Loucy (cell line): ENCODE measurements around the gene INSC.

ENCODE experiments used
- H2AFZ ChIP-seq: fragments of 200-600 bp; sonication (generic); 2 replicates; pipeline ENCODE4 v1.6.0; 2016; ENCODE audit warnings: antibody characterized with exemption, mild to moderate bottlenecking, low read length, moderate library complexity
- H3F3A ChIP-seq: fragments of 200-600 bp; 2 replicates; pipeline ENCODE4 v1.6.0; 2016; ENCODE audit warnings: antibody characterized with exemption, low read depth, mild to moderate bottlenecking
- H3K27me3 ChIP-seq: fragments of 200-600 bp; sonication (generic); 2 replicates; pipeline ENCODE4 v1.6.1; 2014; ENCODE audit warnings: low read length, mild to moderate bottlenecking; ENCODE audit not compliant: insufficient read depth, poor library complexity, severe bottlenecking
- H3K36me3 ChIP-seq: fragments of 200-600 bp; sonication (generic); 2 replicates; pipeline ENCODE4 v1.6.1; 2016; ENCODE audit warnings: low read length; ENCODE audit not compliant: insufficient read depth
- H3K4me1 ChIP-seq: fragments of 200-600 bp; sonication (generic); 2 replicates; pipeline ENCODE4 v1.5.1; 2014; ENCODE audit warnings: low read length, mild to moderate bottlenecking; ENCODE audit not compliant: insufficient read depth, poor library complexity, severe bottlenecking
- H3K4me2 ChIP-seq: fragments of 200-600 bp; sonication (generic); 2 replicates; pipeline ENCODE4 v1.6.0; 2014; ENCODE audit warnings: antibody characterized with exemption, low read length, low read depth, mild to moderate bottlenecking; ENCODE audit not compliant: poor library complexity, severe bottlenecking
- H3K4me3 ChIP-seq: fragments of 200-600 bp; sonication (generic); 2 replicates; pipeline ENCODE4 v1.5.1; 2014; ENCODE audit warnings: low read length, mild to moderate bottlenecking, mixed read lengths; ENCODE audit not compliant: poor library complexity, severe bottlenecking
- H3K79me2 ChIP-seq: fragments of 200-600 bp; sonication (generic); 2 replicates; pipeline ENCODE4 v1.6.1; 2014; ENCODE audit warnings: low read length; ENCODE audit not compliant: insufficient read depth
- H3K9ac ChIP-seq: fragments of 200-600 bp; sonication (generic); 2 replicates; pipeline ENCODE4 v1.6.0; 2014; ENCODE audit warnings: mild to moderate bottlenecking, low read depth, low read length, moderate library complexity; ENCODE audit not compliant: poor library complexity, severe bottlenecking
- H3K9me2 ChIP-seq: fragments of 200-600 bp; sonication (generic); replicated peaks from 2 replicates; pipeline ENCODE4 v1.6.1; 2016; ENCODE audit warnings: low read depth, low read length, mixed read lengths
- H3K9me3 ChIP-seq: fragments of 200-600 bp; sonication (generic); 2 replicates; pipeline ENCODE4 v1.6.1; 2014; ENCODE audit warnings: mild to moderate bottlenecking, antibody characterized with exemption, low read length, low read depth; ENCODE audit not compliant: insufficient read depth
- H4K20me1 ChIP-seq: fragments of 200-600 bp; sonication (generic); 2 replicates; pipeline ENCODE4 v1.6.0; 2014; ENCODE audit warnings: antibody characterized with exemption, low read length, mild to moderate bottlenecking; ENCODE audit not compliant: insufficient read depth, poor library complexity, severe bottlenecking
- EZH2phosphoT487 ChIP-seq: fragments of 200-600 bp; IDR thresholded peaks from 2 replicates; pipeline ENCODE4 v1.6.1; 2018; ENCODE audit warnings: antibody characterized with exemption, mild to moderate bottlenecking, moderate library complexity, borderline replicate concordance
- TF ChIP-seq, protein P1 (sequence below): fragments of 200-600 bp; sonication (generic); conservative IDR thresholded peaks from 2 replicates; pipeline ENCODE4 v1.5.1; 2014; ENCODE audit warnings: mild to moderate bottlenecking, antibody characterized with exemption, low read length

INSC gene

DNA sequence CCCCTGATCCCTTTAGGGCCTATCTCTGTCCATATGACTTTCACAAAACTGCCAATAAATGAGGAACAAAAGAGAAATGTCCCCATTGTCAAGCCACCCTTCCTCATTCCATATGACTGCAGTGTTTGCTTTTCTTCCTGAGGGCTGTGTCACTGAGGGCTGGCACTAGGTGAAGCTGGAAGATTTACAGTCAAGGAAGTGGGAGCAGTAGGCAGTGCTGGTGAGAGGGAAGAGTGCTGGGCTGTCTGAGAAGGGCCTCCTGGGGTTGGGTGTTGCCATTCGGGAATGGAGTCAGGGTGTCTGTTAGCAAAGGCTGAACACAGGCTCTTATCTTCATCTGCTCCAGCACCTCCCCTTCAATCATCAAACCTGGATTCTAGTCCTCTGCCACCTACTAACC lies 30.9 kb downstream of the INSC start:
- H2AFZ ChIP-seq: no peak overlapping the region
- H3K36me3 ChIP-seq: no peaks in the 10 kb centered on the region
- no peak overlapping the region for H3K9ac ChIP-seq
- H3K79me2 ChIP-seq: no peaks in the 10 kb centered on the region
- no peaks in the 10 kb centered on the region for H4K20me1 ChIP-seq
- no peak overlapping the region for H3K4me3 ChIP-seq
- no peaks in the 10 kb centered on the region for H3K9me3 ChIP-seq
- H3K9me2 ChIP-seq: no peaks in the 10 kb centered on the region
- no peaks in the 10 kb centered on the region for H3K27me3 ChIP-seq
- TF ChIP-seq EZH2phosphoT487: no peak
- TF ChIP-seq, protein P1, sequence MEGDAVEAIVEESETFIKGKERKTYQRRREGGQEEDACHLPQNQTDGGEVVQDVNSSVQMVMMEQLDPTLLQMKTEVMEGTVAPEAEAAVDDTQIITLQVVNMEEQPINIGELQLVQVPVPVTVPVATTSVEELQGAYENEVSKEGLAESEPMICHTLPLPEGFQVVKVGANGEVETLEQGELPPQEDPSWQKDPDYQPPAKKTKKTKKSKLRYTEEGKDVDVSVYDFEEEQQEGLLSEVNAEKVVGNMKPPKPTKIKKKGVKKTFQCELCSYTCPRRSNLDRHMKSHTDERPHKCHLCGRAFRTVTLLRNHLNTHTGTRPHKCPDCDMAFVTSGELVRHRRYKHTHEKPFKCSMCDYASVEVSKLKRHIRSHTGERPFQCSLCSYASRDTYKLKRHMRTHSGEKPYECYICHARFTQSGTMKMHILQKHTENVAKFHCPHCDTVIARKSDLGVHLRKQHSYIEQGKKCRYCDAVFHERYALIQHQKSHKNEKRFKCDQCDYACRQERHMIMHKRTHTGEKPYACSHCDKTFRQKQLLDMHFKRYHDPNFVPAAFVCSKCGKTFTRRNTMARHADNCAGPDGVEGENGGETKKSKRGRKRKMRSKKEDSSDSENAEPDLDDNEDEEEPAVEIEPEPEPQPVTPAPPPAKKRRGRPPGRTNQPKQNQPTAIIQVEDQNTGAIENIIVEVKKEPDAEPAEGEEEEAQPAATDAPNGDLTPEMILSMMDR: no peak
- H3K4me1 ChIP-seq: peaks cover 5% of the 10 kb centered on the region
- no peak overlapping the region for H3K4me2 ChIP-seq
- H3F3A ChIP-seq: no peaks in the 10 kb centered on the region

DNA sequence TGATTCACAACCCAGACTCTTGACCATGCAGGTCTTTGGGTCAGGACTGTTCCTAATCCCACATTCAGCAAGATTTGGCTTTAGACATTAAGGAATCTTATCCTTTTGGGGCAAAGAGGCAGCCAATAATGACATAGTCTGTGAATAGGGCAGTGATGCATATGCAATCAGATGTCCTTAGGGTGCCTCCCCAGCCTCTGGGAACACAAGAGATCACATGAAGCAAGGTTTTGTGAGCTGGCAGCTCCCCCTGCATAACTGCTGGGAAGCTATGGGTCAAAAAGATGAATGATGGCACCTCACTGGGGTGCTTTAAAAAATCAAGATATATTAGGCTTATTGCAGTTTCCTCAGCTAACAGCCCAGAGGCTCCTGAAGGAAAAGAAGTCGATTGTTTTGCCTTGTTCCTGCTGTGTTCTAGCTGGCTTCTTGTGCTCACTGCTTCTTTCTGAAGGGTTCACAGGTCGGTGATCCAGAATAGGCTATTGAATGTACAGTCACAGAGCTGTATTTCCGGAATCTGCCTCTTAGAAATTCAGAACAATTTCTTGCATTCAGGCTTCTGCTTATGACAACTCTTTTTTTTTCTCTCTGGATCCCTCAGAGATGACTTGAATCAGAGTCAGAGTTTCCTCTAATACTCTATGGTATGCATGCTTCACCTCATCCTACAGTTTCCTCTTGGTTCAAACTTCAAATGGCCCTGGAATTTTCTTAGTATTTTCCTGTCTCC lies 31.7 kb downstream of the INSC start:
- H3K9ac ChIP-seq: no peak overlapping the region
- no peaks in the 10 kb centered on the region for H3K9me3 ChIP-seq
- no peak overlapping the region for H3K4me2 ChIP-seq
- H3K36me3 ChIP-seq: no peaks in the 10 kb centered on the region
- H3K9me2 ChIP-seq: no peaks in the 10 kb centered on the region
- no peaks in the 10 kb centered on the region for H3F3A ChIP-seq
- peaks cover 12% of the 10 kb centered on the region for H3K4me1 ChIP-seq
- H2AFZ ChIP-seq: no peak overlapping the region
- H3K79me2 ChIP-seq: no peaks in the 10 kb centered on the region
- TF ChIP-seq, protein P1: no peak
- no peak for TF ChIP-seq EZH2phosphoT487
- no peaks in the 10 kb centered on the region for H4K20me1 ChIP-seq
- no peak overlapping the region for H3K4me3 ChIP-seq
- H3K27me3 ChIP-seq: no peaks in the 10 kb centered on the region

DNA sequence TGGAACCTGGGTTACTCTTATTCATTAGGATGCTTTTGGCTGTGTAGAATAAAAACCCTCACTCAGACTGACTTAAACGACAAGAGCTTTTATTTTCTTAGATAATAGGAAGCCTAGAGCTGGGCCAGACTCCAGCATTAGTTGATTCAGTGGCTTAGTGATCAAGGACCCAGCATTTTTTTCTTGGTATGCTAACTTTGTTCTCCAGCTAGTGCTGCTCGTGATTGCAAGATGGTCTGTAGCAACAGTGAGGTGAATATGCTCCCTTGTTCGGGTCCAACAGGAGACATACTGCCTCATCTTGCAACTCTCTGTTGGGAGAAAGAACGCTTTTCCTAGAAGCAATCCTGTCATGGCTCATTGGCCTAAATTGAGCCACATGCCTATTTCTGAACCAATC lies 33.4 kb downstream of the INSC start:
- no peaks in the 10 kb centered on the region for H3K27me3 ChIP-seq
- no peak overlapping the region for H3K4me3 ChIP-seq
- no peaks in the 10 kb centered on the region for H4K20me1 ChIP-seq
- H3K79me2 ChIP-seq: no peaks in the 10 kb centered on the region
- no peaks in the 10 kb centered on the region for H3K9me3 ChIP-seq
- H3K4me1 ChIP-seq: peaks cover 12% of the 10 kb centered on the region
- H3K36me3 ChIP-seq: no peaks in the 10 kb centered on the region
- no peak overlapping the region for H3K9ac ChIP-seq
- H2AFZ ChIP-seq: no peak overlapping the region
- no peak overlapping the region for H3K4me2 ChIP-seq
- no peaks in the 10 kb centered on the region for H3K9me2 ChIP-seq
- no peak for TF ChIP-seq EZH2phosphoT487
- TF ChIP-seq, protein P1: no peak
- no peaks in the 10 kb centered on the region for H3F3A ChIP-seq
